KMS-11 (cell line): ENCODE results near the gene EPRS1.

ENCODE experiments used
- H2AFZ ChIP-seq: fragments of 200-600 bp; sonication (generic); 2 replicates; pipeline ENCODE4 v1.6.1; 2016; ENCODE audit warnings: antibody characterized with exemption, mixed run types, low read depth
- H3K27ac ChIP-seq: fragments of 200-600 bp; sonication (generic); 2 replicates; pipeline ENCODE4 v1.6.1; 2016; ENCODE audit warnings: mild to moderate bottlenecking, mixed run types
- H3K27me3 ChIP-seq: fragments of 200-600 bp; sonication (generic); 2 replicates; pipeline ENCODE4 v1.6.1; 2017; ENCODE audit warnings: mild to moderate bottlenecking, low read depth, mixed run types, moderate library complexity; ENCODE audit not compliant: insufficient read depth
- H3K36me3 ChIP-seq: fragments of 200-600 bp; sonication (generic); 2 replicates; pipeline ENCODE4 v1.6.1; 2017; ENCODE audit warnings: mild to moderate bottlenecking, mixed run types; ENCODE audit not compliant: insufficient read depth
- H3K4me1 ChIP-seq: fragments of 200-600 bp; sonication (generic); 2 replicates; pipeline ENCODE4 v1.6.1; 2016; ENCODE audit warnings: mild to moderate bottlenecking, low read depth, mixed run types; ENCODE audit not compliant: poor library complexity, severe bottlenecking
- H3K4me2 ChIP-seq: fragments of 200-600 bp; sonication (generic); 2 replicates; pipeline ENCODE4 v1.7.0; 2016; ENCODE audit warnings: mild to moderate bottlenecking, mixed run types
- H3K4me3 ChIP-seq: fragments of 200-600 bp; sonication (generic); IDR thresholded peaks from 2 replicates; pipeline ENCODE4 v1.6.1; 2017; ENCODE audit warnings: low read depth, low read length, mixed read lengths; ENCODE audit not compliant: insufficient read depth
- H3K79me2 ChIP-seq: fragments of 200-600 bp; sonication (generic); 2 replicates; pipeline ENCODE4 v1.6.1; 2016; ENCODE audit warnings: low read depth, mixed run types; ENCODE audit not compliant: insufficient read depth
- H3K9ac ChIP-seq: fragments of 200-600 bp; sonication (generic); 2 replicates; pipeline ENCODE4 v1.6.1; 2016; ENCODE audit warnings: mild to moderate bottlenecking, mixed run types
- H4K20me1 ChIP-seq: fragments of 200-600 bp; sonication (generic); 2 replicates; pipeline ENCODE4 v1.6.1; 2016; ENCODE audit warnings: mild to moderate bottlenecking, mixed run types; ENCODE audit not compliant: insufficient read depth
- CTCF ChIP-seq: fragments of 200-600 bp; sonication (generic); conservative IDR thresholded peaks from 2 replicates; pipeline ENCODE4 v1.6.1; 2017; ENCODE audit warnings: low read depth, mild to moderate bottlenecking, antibody characterized with exemption, low read length, moderate library complexity, mixed read lengths

Gene EPRS1

GRCh38 chr1:220003015-220003414 is 43.3 kb downstream of the EPRS1 start:
- no peak for TF ChIP-seq CTCF
- no peak overlapping the region for H2AFZ ChIP-seq
- no peak overlapping the region for H3K4me2 ChIP-seq
- H3K79me2 ChIP-seq = no peaks in the 10 kb centered on the region
- no peak overlapping the region for H3K9ac ChIP-seq
- no peak overlapping the region for H3K27ac ChIP-seq
- H3K27me3 ChIP-seq = no peaks in the 10 kb centered on the region
- H4K20me1 ChIP-seq = no peaks in the 10 kb centered on the region
- H3K36me3 ChIP-seq = peaks cover 12% of the 10 kb centered on the region; the same call in 1 of the 2 replicates
- no peak overlapping the region for H3K4me3 ChIP-seq
- H3K4me1 ChIP-seq = peaks cover 28% of the 10 kb centered on the region

- no peaks in the 10 kb centered on the region for H3K27me3 ChIP-seq
- H3K4me1 ChIP-seq = peaks cover 28% of the 10 kb centered on the region
- H3K27ac ChIP-seq = no peak overlapping the region; the same call in 1 of the 2 replicates
- no peak overlapping the region for H2AFZ ChIP-seq
- no peak for TF ChIP-seq CTCF
- H3K36me3 ChIP-seq = peaks cover 18% of the 10 kb centered on the region; the same call in 1 of the 2 replicates
- peak overlapping the region; percentile 69; the same call in 1 of the 2 replicates for H3K4me2 ChIP-seq
- no peak overlapping the region for H3K4me3 ChIP-seq
- H3K9ac ChIP-seq = no peak overlapping the region
- H3K79me2 ChIP-seq = no peaks in the 10 kb centered on the region
- H4K20me1 ChIP-seq = no peaks in the 10 kb centered on the region
These were observed 45.2 kb downstream of the EPRS1 start for GRCh38 chr1:220001095-220001501.

- no peaks in the 10 kb centered on the region for H4K20me1 ChIP-seq
- peaks cover 28% of the 10 kb centered on the region for H3K4me1 ChIP-seq
- peak overlapping the region; percentile 16; the same call in 1 of the 2 replicates for H3K27ac ChIP-seq
- peaks cover 18% of the 10 kb centered on the region; the same call in 1 of the 2 replicates for H3K36me3 ChIP-seq
- no peak for TF ChIP-seq CTCF
- no peak overlapping the region for H3K9ac ChIP-seq
- H3K4me3 ChIP-seq = no peak overlapping the region
- peak overlapping the region; percentile 69 for H3K4me2 ChIP-seq
- no peak overlapping the region for H2AFZ ChIP-seq
- no peaks in the 10 kb centered on the region for H3K27me3 ChIP-seq
- H3K79me2 ChIP-seq = no peaks in the 10 kb centered on the region
These were observed 46.5 kb downstream of the EPRS1 start for GRCh38 chr1:219999821-220000220.
